LNCAP (cell line): ENCODE data around the gene TOM1L1.
A peak's percentile ranks its signal among the peaks of the same experiment; 100 is the strongest.

Source experiments
- CTCF ChIP-seq: fragments of 450-650 bp; IDR thresholded peaks from 2 replicates; pipeline ENCODE4 v1.5.1; 2017; ENCODE audit warnings: mild to moderate bottlenecking

The TOM1L1 gene

GRCh38 chr17:54992797-54993639, 92.4 kb downstream of the TOM1L1 start:
- TF ChIP-seq CTCF = peak; percentile 68

GRCh38 chr17:54996441-54996840, 95.8 kb downstream of the TOM1L1 start:
- no peak for TF ChIP-seq CTCF

GRCh38 chr17:55002458-55002857, 101.8 kb downstream of the TOM1L1 start:
- no peak for TF ChIP-seq CTCF

GRCh38 chr17:55004484-55004883, 103.8 kb downstream of the TOM1L1 start:
- no peak for TF ChIP-seq CTCF

- TF ChIP-seq CTCF = peak; percentile 77
Measured at GRCh38 chr17:55005520-55005919, 104.9 kb downstream of the TOM1L1 start.
